K562 (cell line): ENCODE data around the gene ALS2.

Source experiments
- NR2C2 ChIP-seq, 2 experiments: fragments of 200-800 bp in 1 of 2; sonication (Bioruptor generic) in 1 of 2; sonication (generic) in 1 of 2; formaldehyde crosslinking in 1 of 2; IDR thresholded peaks; 2 replicates each; pipeline versions ENCODE4 v1.6.1 to v1.8.0; 2016 to 2022; ENCODE audit warnings: mild to moderate bottlenecking in 1 of 2, missing compliant biosample characterization in 1 of 2, missing genetic modification characterization in 1 of 2, missing genetic modification reagents in 1 of 2
- POLR2B ChIP-seq: fragments of 450-650 bp; IDR thresholded peaks from 2 replicates; pipeline ENCODE4 v1.6.1; 2018; ENCODE audit warnings: low read depth; ENCODE audit not compliant: partially characterized antibody
- SP1 ChIP-seq: sonication (generic); formaldehyde crosslinking; IDR thresholded peaks from 2 replicates; pipeline ENCODE4 v1.8.1; 2022; ENCODE audit warnings: mild to moderate bottlenecking, missing genetic modification reagents
- TCF3 ChIP-seq: sonication (generic); formaldehyde crosslinking; IDR thresholded peaks from 2 replicates; pipeline ENCODE4 v1.4.0; 2020; ENCODE audit warnings: mild to moderate bottlenecking, missing genetic modification reagents
- TRIM25 ChIP-seq: fragments of 450-650 bp; IDR thresholded peaks from 2 replicates; pipeline ENCODE4 v1.7.0; 2016; ENCODE audit warnings: borderline replicate concordance
- U2AF2 ChIP-seq: fragments of 200-400 bp; formaldehyde crosslinking; optimal IDR thresholded peaks from 2 replicates; pipeline ENCODE3; 2017; ENCODE audit warnings: low read depth, mild to moderate bottlenecking, low read length
- USF2 ChIP-seq: sonication (generic); formaldehyde crosslinking; IDR thresholded peaks from 2 replicates; pipeline ENCODE4 v1.5.0; 2020; ENCODE audit warnings: missing genetic modification reagents
- ZBTB33 ChIP-seq: sonication (generic); formaldehyde crosslinking; IDR thresholded peaks from 2 replicates; pipeline ENCODE4 v1.8.1; 2023; ENCODE audit warnings: mild to moderate bottlenecking, missing genetic modification reagents
- ZBTB5 ChIP-seq: fragments of 450-650 bp; IDR thresholded peaks from 2 replicates; pipeline ENCODE4 v1.6.1; 2017; ENCODE audit warnings: antibody characterized with exemption
- ZNF146 ChIP-seq: IDR thresholded peaks from one replicate; pipeline ENCODE4 v1.6.1; 2018; ENCODE audit warnings: missing compliant biosample characterization; ENCODE audit not compliant: unreplicated experiment

GRCh38 chr2:201712726-201713125 lies 68.0 kb downstream of the ALS2 start:
- TF ChIP-seq TRIM25 (no peak), ZBTB33 (CRISPR knock-in tag) (no peak), TCF3 (CRISPR knock-in tag) (no peak), SP1 (CRISPR knock-in tag) (no peak), POLR2B (no peak), NR2C2 (CRISPR knock-in tag; IDR thresholded peaks at IDR 0.05) (no peak), NR2C2 (tag; IDR thresholded peaks at IDR 0.05) (no peak), ZBTB5 (no peak), USF2 (no peak), U2AF2 (no peak), ZNF146 (CRISPR knock-in tag) (no peak)
